ENCODE measurements around the gene ORC6.

The ORC6 gene

DNA sequence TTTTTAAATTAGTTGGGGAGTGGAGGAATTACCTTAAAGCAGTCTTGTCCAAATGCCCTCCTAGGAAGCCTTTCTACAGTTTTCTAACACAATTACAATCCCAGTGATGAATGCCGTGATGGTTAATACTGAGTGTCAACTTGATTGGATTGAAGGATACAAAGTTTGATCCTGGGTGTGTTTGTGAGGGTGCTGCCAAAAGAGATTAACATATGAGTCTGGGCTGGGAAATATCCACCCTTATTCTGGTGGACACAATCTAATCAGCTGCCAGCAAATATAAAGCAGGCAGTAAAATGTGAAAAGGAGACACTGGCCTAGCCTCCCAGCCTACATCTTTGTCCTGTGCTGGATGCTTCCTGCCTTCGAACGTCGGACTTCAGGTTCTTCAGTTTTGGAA lies 12.2 kb downstream of the ORC6 start:
- no peak for DNase-seq (ENCODE audit: low spot score)

DNA sequence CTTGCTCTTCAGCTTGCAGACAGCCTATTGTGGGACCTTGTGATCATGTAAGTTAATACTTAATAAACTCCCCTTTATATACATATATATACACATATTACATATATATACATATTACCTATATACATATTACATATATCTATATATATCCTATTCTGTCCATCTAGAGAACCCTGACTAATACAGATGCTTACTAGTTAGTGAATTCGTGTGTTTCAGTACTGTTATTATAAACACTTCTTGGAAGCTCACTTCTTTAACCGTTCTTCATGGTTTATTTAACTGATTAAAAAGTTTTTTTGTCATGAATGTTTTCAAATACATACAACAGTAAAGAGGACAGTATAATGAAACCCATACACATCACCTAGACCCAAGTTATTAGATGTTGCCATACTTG lies 12.6 kb downstream of the ORC6 start:
- no peak for DNase-seq (ENCODE audit: low spot score)

DNA sequence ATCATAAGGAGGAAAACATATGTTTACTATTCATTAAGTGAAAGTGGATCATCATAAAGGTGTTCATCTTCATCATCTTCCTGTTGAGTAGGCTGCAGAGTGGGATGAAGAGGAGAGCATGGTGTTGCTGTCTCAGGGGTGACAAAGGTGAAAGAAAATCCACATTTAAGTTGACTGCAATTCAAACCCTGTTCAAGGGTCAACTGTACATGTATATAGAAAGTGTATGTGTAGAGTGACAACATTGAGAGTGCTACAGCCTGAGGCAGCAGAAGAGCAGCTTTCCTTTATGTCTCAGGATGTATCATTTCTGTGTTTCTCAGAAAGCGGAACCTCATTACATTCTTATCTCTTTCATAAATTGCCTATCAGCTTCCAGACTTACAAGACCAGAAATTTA lies 17.2 kb downstream of the ORC6 start:
- DNase-seq (ENCODE audit: low spot score) = no peak

DNA sequence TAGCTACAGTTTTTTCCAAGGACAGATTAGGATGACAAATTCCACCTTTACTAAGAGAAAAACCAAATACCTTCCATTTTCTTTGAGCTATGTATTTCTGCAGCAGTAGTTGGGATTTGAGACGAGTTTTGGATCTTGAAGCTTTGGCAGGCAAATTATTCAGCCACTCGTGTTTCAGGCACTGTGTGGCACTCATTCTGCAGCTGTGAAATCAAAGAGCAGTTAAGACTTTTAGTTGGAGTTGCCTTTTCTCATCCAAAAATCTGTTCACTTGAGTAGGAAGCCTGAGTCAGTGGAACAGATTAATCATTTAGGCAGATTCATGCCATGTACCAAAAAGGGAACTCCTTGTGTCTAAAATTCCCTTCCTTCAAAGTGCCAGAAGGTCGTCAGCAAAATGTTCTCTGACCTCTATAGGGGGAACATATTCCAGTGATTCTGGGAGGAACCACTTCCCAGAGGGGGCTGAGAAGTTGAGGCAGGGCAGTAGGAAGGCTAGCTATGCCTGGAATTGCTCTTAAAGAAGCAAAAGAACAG lies 20.1 kb downstream of the ORC6 start:
- no peak for DNase-seq (ENCODE audit: low spot score)

DNA sequence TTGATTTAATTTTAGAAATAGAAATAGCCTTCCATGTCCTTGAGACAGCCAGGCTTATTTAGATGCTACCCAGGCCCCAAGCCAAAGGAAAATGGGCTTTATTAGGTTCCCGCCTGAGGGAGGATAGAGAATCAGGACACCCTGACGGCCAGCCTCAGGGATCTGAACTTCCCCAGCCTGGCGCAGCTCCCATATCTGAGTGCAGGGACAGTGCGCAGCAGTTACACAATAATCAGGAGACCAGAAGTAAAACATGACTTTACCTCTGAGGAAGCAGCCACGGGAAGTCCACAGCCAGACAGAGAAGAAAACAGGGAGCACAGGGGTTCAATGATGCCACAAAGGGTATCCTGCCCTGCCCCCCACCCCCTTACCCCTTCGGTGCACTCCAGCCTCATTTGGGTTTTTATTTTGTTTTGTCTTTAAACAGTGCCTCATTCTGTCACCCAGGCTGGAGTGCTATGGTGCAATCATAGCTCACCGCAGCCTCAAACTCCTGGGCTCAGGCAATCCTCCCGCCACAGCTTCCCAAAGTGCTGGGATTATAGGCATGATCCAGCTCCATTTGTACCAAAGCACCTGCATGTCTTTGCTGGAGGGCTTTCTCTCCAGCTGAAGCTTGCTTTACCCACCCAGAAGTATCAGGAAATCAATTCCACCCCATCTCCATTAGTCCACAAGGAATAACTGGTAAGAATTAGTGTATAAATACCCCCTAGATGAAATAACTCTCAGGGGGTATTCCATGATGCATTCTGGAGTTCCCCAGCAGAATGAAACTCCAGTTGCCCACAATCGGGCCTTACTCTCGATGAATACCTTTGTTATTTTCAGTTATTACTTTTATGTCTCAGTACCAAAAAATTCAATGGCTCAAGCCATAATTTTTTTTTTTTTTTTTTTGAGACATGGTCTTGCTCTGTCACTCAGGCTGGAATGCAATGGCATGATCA lies 21.9 kb downstream of the ORC6 start:
- no peak for DNase-seq (ENCODE audit: low spot score)

DNA sequence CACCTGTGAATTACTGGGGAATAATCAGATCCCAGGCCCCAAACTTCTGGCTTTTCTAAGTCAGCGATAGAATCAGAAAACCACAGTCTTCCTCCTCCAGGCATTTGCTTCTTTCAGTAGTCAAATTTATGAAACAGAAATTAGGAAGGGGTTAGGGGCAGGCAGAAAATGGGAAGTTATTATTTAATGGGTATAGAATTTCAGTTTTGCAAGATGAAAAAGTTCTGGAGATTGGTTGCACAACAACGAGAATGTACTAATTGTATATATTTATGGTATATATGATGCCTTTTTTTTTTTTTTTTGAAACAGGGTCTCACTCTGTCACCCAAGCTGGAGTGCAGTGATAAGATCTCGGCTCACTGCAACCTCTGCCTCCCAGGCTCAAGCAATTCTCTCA lies 23.5 kb downstream of the ORC6 start:
- no peak for DNase-seq (ENCODE audit: low spot score)

DNA sequence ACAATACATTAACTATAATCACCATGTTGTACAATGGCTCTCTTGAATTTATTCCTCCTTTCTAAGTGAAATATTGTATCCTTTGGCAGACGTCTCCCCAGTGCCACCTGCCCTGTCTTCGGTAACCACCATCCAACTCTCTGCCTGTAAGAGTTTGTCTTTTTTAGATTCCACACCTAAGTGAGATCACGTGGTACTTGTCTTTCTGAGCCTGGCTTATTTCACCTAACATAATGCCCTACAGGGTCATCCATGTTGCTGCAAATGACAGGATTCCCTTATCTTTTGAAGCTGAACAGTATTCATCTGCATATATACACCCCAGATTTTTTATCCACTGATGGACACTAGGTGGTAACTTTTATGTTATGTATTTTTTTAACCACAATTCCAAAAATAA lies 24.2 kb downstream of the ORC6 start:
- DNase-seq (ENCODE audit: low spot score) = no peak

DNA sequence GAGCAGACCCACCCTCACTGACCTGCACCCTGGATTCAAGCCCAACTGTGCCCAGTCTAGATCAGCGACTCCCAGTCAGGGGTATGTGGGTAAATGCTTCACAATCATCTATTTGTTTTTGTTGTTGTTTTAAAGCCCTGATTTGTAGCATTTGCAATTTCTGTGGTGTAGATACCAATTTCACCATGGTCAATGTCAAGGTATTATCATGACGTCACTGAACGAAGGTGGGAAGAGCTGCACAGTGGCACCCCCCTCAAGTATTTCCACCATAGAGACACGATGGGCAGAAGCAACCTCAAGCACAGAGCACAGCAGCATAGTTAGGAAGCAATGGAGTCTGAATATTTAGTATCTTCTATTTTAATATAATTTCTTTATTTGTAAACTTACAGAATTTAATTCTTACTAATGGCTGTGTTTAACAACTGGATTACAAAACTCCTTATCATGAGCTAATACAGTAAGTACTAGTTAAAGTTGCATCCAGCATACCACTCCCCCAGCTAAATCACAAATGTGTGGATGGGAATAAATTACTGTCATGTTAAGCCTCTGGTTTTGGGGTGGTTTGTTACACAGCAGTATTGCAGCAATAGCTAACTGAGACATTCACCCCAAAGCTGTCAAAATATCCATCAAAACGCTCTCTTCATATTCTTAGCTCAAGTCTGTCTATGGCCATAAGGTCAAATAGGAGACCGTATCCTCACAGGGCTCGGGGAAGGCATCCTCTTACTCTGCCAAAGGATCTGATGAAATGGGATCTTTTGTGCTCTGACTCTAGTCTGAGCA lies 25.5 kb downstream of the ORC6 start:
- DNase-seq (ENCODE audit: low spot score) = no peak

DNA sequence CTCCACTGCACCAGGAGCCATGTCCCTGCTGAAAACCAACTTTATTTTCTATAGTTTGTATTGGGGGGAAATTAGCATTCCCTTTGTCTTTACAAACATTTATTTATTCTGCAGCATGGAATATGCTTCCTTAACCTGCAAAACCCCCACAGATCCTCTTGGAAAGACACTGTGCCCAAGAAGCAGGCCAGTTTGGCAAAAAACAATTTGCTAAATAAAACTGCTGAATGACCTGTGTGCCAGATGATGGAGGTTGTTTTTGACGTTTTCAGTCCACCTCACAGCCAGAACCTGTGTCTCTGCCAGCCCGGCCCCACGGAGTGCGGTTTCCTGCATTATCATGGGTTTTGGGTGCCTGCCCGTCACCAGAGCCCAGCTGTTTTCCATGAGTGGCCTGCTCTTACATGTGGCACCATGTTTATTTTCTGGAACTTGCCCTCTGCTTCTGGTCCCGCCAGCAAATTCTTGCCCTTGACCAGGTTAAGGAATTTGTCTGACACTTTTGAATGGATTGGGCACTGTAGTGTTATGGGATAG lies 26.4 kb downstream of the ORC6 start:
- no peak for DNase-seq (ENCODE audit: low spot score)

DNA sequence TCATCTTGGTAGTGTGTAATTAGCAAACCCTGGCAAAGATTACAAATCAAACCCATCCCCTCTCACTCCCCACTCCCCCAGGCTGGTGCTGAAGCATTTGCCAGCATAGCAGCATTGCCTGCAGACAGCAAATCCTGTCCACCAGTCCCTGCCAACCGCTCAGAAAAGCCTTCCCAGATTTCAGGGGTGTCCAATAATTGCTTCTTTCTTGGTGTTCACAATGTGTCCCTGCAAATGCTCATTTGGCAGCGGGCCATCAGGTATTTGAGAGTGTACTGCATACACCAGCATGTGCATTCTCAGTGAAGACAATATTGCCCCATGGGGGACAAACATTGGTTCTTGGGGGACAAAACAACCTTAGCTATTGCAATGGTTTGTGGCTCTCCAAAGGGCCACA lies 28.2 kb downstream of the ORC6 start:
- DNase-seq (ENCODE audit: low spot score) = no peak

DNA sequence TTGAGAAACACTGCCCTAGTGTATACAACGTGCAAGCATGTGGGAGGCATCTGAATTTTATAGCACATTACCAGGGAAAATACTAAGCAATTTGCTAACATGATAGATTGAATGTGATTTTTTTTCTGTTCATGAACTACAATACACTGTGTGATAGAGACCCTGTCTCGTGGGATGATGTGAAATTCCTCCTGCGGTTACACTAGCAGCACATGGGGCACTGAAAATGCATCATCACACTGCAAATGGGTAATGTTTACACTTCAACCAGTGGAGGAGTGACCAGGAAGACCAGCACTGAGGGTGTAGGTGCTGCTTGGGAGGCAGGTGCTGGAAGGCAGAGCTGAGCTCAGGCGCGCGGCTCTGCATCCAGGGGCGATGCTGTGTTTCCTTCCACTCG lies 28.8 kb downstream of the ORC6 start:
- no peak for DNase-seq (ENCODE audit: low spot score)

DNA sequence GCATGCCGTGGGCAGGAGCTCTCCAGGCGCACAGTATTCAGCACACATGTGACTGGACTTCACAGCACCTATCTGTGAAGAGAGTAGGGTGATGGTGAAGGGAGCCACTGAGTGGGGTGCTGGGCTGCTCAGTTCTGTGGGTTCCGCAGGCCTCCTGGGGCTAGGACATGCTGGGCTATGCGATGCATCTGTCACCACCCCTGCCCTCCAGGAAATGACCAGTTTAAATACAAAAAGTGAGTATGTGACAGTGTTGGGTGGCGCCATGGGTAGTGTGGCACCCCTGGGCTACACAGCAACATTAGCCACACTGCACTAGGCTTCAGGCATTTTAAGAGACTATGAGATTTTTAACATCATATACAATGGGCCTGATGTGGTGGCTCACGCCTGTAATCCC lies 30.1 kb downstream of the ORC6 start:
- DNase-seq (ENCODE audit: low spot score) = no peak

DNA sequence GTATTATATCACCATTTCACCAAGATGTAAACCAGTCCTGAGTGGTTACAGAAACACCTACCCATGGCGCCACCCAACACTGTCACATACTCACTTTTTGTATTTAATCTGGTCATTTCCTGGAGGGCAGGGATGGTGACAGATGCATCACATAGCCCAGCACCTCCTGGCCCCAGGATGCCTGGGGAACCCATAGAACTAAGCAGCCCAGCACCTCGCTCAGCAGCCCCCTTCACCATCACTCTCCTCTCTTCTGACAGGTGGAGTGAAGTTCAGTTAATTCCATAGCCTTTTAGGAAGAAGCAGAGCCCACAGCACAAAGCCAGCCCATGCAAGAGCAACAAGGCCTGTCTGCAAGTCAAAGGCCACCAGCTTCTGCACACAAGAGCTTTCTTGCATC lies 31.2 kb downstream of the ORC6 start:
- DNase-seq (ENCODE audit: low spot score) = no peak

DNA sequence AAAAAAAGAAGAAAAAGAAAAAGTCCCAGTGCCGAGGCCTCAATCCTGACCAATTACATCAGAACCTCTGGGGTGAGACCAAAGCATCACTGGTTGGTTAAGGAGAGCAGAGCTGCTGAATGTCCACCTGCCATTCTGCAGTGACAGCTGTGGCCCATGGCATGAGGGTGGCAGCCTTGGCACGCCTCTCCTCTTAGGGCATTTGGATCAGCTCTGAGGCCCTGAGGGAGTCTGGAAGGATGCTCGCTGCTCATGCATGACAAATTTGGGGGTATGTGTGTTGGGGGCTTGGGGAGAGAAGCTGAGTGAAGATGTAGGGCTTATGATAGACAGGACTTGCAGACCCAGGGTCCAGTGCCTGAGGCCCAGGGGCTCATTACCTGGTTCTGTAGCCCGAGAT lies 32.4 kb downstream of the ORC6 start:
- no peak for DNase-seq (ENCODE audit: low spot score)

DNA sequence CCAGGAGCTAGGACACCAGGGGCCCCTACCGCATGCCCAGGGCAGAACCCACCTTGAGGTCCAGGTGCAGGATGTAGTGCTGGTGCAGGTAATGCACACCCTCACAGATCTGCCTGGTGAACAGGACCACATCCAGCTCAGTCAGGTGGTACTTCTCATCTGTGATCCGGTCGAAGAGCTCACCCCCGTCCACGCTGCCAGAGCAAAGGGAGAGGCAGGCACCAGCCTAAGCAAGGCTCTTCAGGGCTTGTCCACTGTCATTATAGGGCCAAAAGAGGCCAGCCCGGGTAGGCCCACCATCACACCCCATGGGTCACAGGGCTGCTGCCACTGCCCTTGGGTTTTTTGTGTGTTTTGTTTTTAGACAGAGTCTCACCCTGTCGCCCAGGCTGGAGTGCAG lies 37.7 kb downstream of the ORC6 start:
- DNase-seq (ENCODE audit: low spot score) = no peak

DNA sequence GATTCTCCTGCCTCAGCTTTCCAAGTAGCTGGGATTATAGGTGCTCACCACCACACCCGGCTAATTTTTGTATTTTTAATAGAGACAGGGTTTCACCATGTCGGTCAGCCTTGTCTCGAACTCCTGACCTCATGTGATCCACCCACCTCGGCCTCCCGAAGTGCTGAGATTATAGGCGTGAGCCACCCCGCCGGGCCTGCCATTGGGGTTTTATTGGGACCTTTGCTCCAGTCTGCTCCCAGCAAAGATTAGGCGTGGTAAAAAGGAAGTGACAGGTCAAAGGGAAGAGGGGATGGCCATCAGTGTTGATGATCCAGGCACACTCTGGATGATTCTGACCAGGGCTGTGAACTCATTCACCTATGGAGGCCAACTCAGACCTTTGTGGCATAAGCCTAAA lies 38.2 kb downstream of the ORC6 start:
- DNase-seq (ENCODE audit: low spot score) = no peak

DNA sequence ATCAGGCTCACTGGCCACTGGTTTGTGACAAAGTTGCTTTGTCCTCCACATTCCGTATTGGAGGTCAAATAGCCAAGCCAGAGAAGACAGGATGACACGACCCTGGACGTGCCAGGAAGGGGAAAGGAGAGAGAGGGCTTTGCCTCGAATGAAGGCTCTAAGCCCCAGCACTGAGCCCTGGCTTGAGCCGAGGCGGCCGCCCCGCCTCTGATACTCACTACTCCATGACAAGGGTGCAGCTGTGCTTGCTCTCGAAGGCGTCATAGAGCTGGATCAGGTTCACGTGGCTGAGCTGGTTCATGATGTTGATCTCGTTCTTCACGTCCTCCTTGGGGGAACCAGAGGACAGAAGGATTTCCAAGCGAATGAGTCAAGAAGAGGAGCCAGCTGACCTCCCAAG lies 39.3 kb downstream of the ORC6 start:
- DNase-seq (ENCODE audit: low spot score) = no peak

DNA sequence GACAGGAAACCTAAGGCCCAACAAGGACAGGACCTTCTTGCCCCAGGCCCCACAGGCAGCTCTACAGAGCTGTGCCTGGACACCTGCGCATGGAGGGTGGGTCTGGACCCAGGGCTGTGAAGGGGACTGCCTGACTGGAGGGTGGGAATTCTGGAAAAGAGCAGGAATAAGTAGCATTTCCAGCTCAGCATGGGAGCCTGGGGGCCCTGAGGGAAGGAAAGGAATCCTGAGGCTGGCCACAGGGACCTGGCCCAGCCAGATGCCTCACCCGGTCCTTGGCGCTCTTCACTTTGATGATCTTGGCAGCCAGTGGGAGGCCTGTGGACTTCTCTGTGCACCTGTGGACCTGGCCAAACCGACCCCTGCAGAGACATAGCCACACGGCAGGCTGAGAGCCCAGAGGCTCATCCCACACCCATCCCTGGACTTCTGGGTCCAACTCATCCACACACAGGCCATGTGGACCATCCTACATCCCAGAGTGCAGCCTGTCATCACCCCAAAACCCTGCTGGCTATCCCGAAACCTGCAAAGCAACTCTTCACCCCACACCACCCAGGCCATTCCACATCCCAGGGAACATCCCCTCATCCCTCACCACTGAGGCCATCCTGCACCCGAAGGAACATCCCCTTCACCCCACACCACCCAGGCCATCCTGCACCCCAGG lies 40.0 kb downstream of the ORC6 start:
- DNase-seq (ENCODE audit: low spot score) = no peak

DNA sequence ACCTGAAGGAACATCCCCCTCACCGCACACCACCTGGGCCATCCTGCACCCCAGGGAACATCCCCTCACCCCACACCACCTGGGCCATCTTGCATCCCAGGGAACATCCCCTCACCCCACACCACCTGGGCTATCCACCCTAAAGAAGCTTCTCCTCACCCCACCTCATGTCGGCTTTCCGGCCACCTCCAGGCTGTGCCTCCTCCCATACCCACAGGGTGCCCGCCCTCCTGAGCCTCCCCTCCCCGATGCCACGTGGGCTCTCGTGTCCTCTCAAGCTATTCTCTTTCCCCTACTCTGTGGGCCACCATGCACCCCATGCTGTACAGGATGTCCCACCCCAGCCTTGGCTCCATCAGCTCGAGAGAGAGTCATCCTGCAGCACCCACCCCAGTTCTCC lies 40.7 kb downstream of the ORC6 start:
- no peak for DNase-seq (ENCODE audit: low spot score)

DNA sequence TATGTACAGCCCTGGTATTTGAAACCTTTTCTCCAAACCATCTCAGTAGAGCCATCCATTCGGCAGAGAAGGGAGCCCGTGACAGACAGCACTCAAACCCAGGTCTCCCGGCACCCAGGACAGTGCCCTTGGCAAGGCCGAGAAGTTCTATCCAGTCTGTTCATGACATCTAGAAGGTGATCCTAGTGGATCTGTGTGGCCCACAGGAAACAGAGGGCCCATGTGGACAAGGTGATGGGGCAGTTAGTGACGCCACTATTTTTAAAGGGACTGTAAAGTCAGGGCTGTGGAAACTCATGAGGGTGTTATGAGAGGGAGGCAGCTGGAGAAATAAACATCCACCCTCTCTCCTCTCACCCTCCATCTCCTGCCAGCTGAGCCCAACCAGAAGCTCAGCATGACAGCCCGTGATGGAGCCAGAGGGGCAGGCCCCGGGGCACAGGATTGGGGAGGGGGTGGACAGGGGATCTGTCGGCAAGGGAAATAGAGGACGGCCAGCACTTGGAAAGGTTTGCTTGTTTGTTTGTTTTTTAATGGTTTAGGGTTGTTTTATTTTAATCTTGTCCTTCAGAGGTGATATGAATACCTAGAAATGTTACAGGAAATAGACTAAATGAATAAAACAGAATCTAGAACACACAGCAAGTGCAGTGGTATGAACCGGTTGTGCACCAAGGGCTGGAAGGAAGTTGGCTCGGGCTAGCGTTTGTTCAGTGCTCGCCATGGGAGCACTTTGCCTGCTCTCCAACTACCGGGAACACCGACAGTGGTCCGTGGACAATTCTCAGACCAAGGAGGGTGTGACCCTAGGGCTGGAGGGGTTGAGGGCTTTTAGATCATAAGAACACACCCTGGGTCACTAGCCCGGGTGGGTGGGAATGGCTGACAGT lies 41.6 kb downstream of the ORC6 start:
- no peak for DNase-seq (ENCODE audit: low spot score)

All from kidney capillary endothelial cell (primary cell).